ENCODE measurements around the gene RTN4RL1.

The RTN4RL1 gene

GRCh38 chr17:1977583-1978395 is 47.3 kb downstream of the RTN4RL1 start:
- no peak for DNase-seq (ENCODE audit: low spot score)

- no peak for DNase-seq (ENCODE audit: low spot score)
Observed at GRCh38 chr17:1976683-1977064, 48.5 kb downstream of the RTN4RL1 start.

GRCh38 chr17:1976000-1976682 is 49.0 kb downstream of the RTN4RL1 start:
- no peak for DNase-seq (ENCODE audit: low spot score)

- DNase-seq (ENCODE audit: low spot score), result no peak
Observed at GRCh38 chr17:1975573-1975972, 49.6 kb downstream of the RTN4RL1 start.

- no peak for DNase-seq (ENCODE audit: low spot score)
Observed at GRCh38 chr17:1972487-1973160, 52.5 kb downstream of the RTN4RL1 start.

- DNase-seq (ENCODE audit: low spot score), result no peak
Observed at GRCh38 chr17:1970843-1971384, 54.2 kb downstream of the RTN4RL1 start.

- no peak for DNase-seq (ENCODE audit: low spot score)
Observed at GRCh38 chr17:1969712-1970111, 55.4 kb downstream of the RTN4RL1 start.

- DNase-seq (ENCODE audit: low spot score), result no peak
Observed at GRCh38 chr17:1967213-1967612, 57.9 kb downstream of the RTN4RL1 start.

- no peak for DNase-seq (ENCODE audit: low spot score)
Observed at GRCh38 chr17:1966274-1967086, 58.7 kb downstream of the RTN4RL1 start.

GRCh38 chr17:1965556-1966273 is 59.4 kb downstream of the RTN4RL1 start:
- DNase-seq (ENCODE audit: low spot score), result no peak

GRCh38 chr17:1963250-1963649 is 61.9 kb downstream of the RTN4RL1 start:
- DNase-seq (ENCODE audit: low spot score), result no peak

- DNase-seq (ENCODE audit: low spot score), result no peak
Observed at GRCh38 chr17:1961189-1961588, 63.9 kb downstream of the RTN4RL1 start.

GRCh38 chr17:1960545-1960912 is 64.6 kb downstream of the RTN4RL1 start:
- no peak for DNase-seq (ENCODE audit: low spot score)

- peak; percentile 37 for DNase-seq (ENCODE audit: low spot score)
Observed at GRCh38 chr17:1959871-1960544, 65.1 kb downstream of the RTN4RL1 start.

- no peak for DNase-seq (ENCODE audit: low spot score)
Observed at GRCh38 chr17:1958134-1958881, 66.8 kb downstream of the RTN4RL1 start.

- no peak for DNase-seq (ENCODE audit: low spot score)
Observed at GRCh38 chr17:1957037-1957436, 68.1 kb downstream of the RTN4RL1 start.

- no peak for DNase-seq (ENCODE audit: low spot score)
Observed at GRCh38 chr17:1956134-1956533, 69.0 kb downstream of the RTN4RL1 start.

GRCh38 chr17:1953831-1954230 is 71.3 kb downstream of the RTN4RL1 start:
- DNase-seq (ENCODE audit: low spot score), result no peak

- DNase-seq (ENCODE audit: low spot score), result no peak
Observed at GRCh38 chr17:1951920-1952319, 73.2 kb downstream of the RTN4RL1 start.

- no peak for DNase-seq (ENCODE audit: low spot score)
Observed at GRCh38 chr17:1949754-1950153, 75.4 kb downstream of the RTN4RL1 start.
